ENCODE measurements around the gene LIFR. TPM values are rescaled to one million over a fixed set of nuclear protein-coding genes. Genes with fewer than 3 reads are reported as not detected.

Gene LIFR
- polyA plus RNA-seq, 1 donor (not counting 4 experiments of a cell fraction or from before 2014, with no cell fraction given) = 1.1 TPM

GRCh38 chr5:38465702-38466423, 90.6 kb downstream of the LIFR start:
- Histone ChIP-seq H3K36me3 (ENCODE audit: control insufficient read depth in 2 of 2, extremely low read depth in 1 of 2, insufficient read depth in 2 of 2, low read length in 2 of 2) (no peaks in the 10 kb centered on the region), H3K4me3 (ENCODE audit: control insufficient read depth in 2 of 3, extremely low read depth in 1 of 3, insufficient read depth in 2 of 3, low read depth in 1 of 3, low read length in 3 of 3) (no peak overlapping the region), H3K4me2 (ENCODE audit: control insufficient read depth, extremely low read depth, insufficient read depth, low read depth, low read length) (no peak overlapping the region), H4K20me1 (ENCODE audit: control insufficient read depth, extremely low read depth, insufficient read depth, low read length) (no peaks in the 10 kb centered on the region), H3K9ac (ENCODE audit: control insufficient read depth, extremely low read depth, insufficient read depth, low read length) (no peak overlapping the region), H3K27ac (ENCODE audit: control insufficient read depth, insufficient read depth, low read length) (no peak overlapping the region), H3K27me3 (ENCODE audit: control insufficient read depth, extremely low read depth, insufficient read depth, low read length) (no peaks in the 10 kb centered on the region), H3K79me2 (ENCODE audit: control insufficient read depth, insufficient read depth, low read length) (no peaks in the 10 kb centered on the region), H3K4me1 (ENCODE audit: control insufficient read depth, extremely low read depth, insufficient read depth, low read length) (peaks cover 30% of the 10 kb centered on the region), H3K9me3 (ENCODE audit: control insufficient read depth, low read depth, low read length) (no peaks in the 10 kb centered on the region), H2AFZ (ENCODE audit: control insufficient read depth, low read length) (no peak overlapping the region), H3K9me1 (ENCODE audit: control insufficient read depth, extremely low read depth, insufficient read depth, low read length) (no peaks in the 10 kb centered on the region)
- TF ChIP-seq EZH2 (IDR thresholded peaks at IDR 0.05; ENCODE audit: low read length) (no peak), CTCF (optimal IDR thresholded peaks at IDR 0.05 in 1 of 3, IDR thresholded peaks at IDR 0.05 in 1 of 3, conservative IDR thresholded peaks at IDR 0.05 in 1 of 3; ENCODE audit: extremely low read depth in 1 of 3, insufficient read depth in 2 of 3, low read length in 3 of 3) (no peak)
- dilution Hi-C loops (cut with MboI; ENCODE audit: extremely low pct_ligation_motif_present, low sequenced_read_pairs) = no loop called here
- FAIRE-seq = no peak
- DNase-seq (ENCODE audit: low read depth, low spot score) = no peak

- peaks cover 30% of the 10 kb centered on the region for H3K4me1 ChIP-seq (ENCODE audit: control insufficient read depth, extremely low read depth, insufficient read depth, low read length)
- H3K27me3 ChIP-seq (ENCODE audit: control insufficient read depth, extremely low read depth, insufficient read depth, low read length) = no peaks in the 10 kb centered on the region
- no peak for DNase-seq (ENCODE audit: low read depth, low spot score)
- H3K4me3 ChIP-seq (ENCODE audit: control insufficient read depth in 2 of 3, extremely low read depth in 1 of 3, insufficient read depth in 2 of 3, low read depth in 1 of 3, low read length in 3 of 3) = no peak overlapping the region
- no peak for FAIRE-seq
- H4K20me1 ChIP-seq (ENCODE audit: control insufficient read depth, extremely low read depth, insufficient read depth, low read length) = no peaks in the 10 kb centered on the region
- H3K9me3 ChIP-seq (ENCODE audit: control insufficient read depth, low read depth, low read length) = no peaks in the 10 kb centered on the region
- H3K9ac ChIP-seq (ENCODE audit: control insufficient read depth, extremely low read depth, insufficient read depth, low read length) = no peak overlapping the region
- H3K4me2 ChIP-seq (ENCODE audit: control insufficient read depth, extremely low read depth, insufficient read depth, low read depth, low read length) = no peak overlapping the region
- TF ChIP-seq CTCF (optimal IDR thresholded peaks at IDR 0.05 in 1 of 3, IDR thresholded peaks at IDR 0.05 in 1 of 3, conservative IDR thresholded peaks at IDR 0.05 in 1 of 3; ENCODE audit: extremely low read depth in 1 of 3, insufficient read depth in 2 of 3, low read length in 3 of 3) (no peak), EZH2 (IDR thresholded peaks at IDR 0.05; ENCODE audit: low read length) (no peak)
- no peak overlapping the region for H2AFZ ChIP-seq (ENCODE audit: control insufficient read depth, low read length)
- dilution Hi-C loops (cut with MboI; ENCODE audit: extremely low pct_ligation_motif_present, low sequenced_read_pairs) = no loop called here
- H3K36me3 ChIP-seq (ENCODE audit: control insufficient read depth in 2 of 2, extremely low read depth in 1 of 2, insufficient read depth in 2 of 2, low read length in 2 of 2) = no peaks in the 10 kb centered on the region
- no peaks in the 10 kb centered on the region for H3K9me1 ChIP-seq (ENCODE audit: control insufficient read depth, extremely low read depth, insufficient read depth, low read length)
- H3K27ac ChIP-seq (ENCODE audit: control insufficient read depth, insufficient read depth, low read length) = no peak overlapping the region
- no peaks in the 10 kb centered on the region for H3K79me2 ChIP-seq (ENCODE audit: control insufficient read depth, insufficient read depth, low read length)
Measured at GRCh38 chr5:38465061-38465460, 91.4 kb downstream of the LIFR start.
